ENCODE data around the gene SCAMP2. TPM values are rescaled to one million over a fixed set of nuclear protein-coding genes. Genes with fewer than 3 reads are reported as not detected.

SCAMP2 gene
- total and polyA plus RNA-seq, 10 of the 15 experiments (the other 5 are each of a cell fraction or from before 2014, with no cell fraction given): 10.9 to 158 (median 99.6) TPM

- H3K27ac ChIP-seq (ENCODE audit: control insufficient read depth, insufficient read depth): no peak overlapping the region
- H3K4me1 ChIP-seq (ENCODE audit: control insufficient read depth, insufficient read depth, low read length): no peaks in the 10 kb centered on the region
- in situ Hi-C loops (cut with MboI) (no loop called here), intact Hi-C loops (cut with micrococcal nuclease; ENCODE audit: unreplicated experiment) (no loop called here)
- ChIA-PET CTCF (interaction anchor here (1.4 to 6.3 kb wide), 4 partner anchors 29 to 194 kb away, joined by 4 to 53 read pairs (median 6); no protein-coding TSS in a partner anchor), SMC1A (ENCODE audit: uncharacterized antibody, unreplicated experiment) (interaction anchor here (1.0 to 1.9 kb wide), 4 partner anchors 29 to 194 kb away, joined by 3 to 6 read pairs (median 4); no protein-coding TSS in a partner anchor), POLR2A (interaction anchor here (0.6 kb wide), 1 partner anchor 129 kb away, joined by 4 read pairs; no protein-coding TSS in a partner anchor), RAD21 (ENCODE audit: unreplicated experiment) (interaction anchor here (1.3 kb wide), 1 partner anchor 73 kb away, joined by 6 read pairs; no protein-coding TSS in a partner anchor)
- H3K4me2 ChIP-seq (ENCODE audit: control insufficient read depth, insufficient read depth): no peak overlapping the region
- H3K9me3 ChIP-seq (replicated peaks; ENCODE audit: control insufficient read depth, insufficient read depth, low read length): no peaks in the 10 kb centered on the region
- WGBS (ENCODE audit: insufficient coverage, insufficient replicate concordance, low lambda C conversion rate, missing lambda C conversion rate): 57% methylated on average over 6 of the region's 6 CpGs
- no peak for ATAC-seq
- no peaks in the 10 kb centered on the region for H3K36me3 ChIP-seq (ENCODE audit: control insufficient read depth in 2 of 2, insufficient read depth in 2 of 2, low read length in 1 of 2)
- no peak for FAIRE-seq
- no peak overlapping the region for H3K4me3 ChIP-seq
- H4K20me1 ChIP-seq (ENCODE audit: control insufficient read depth, insufficient read depth): no peaks in the 10 kb centered on the region
- no peak for DNase-seq (ENCODE audit: low read depth, low spot score)
- BruUV-seq (replicated peaks): no TSS peak
- TF ChIP-seq HDGF (IDR thresholded peaks at IDR 0.05) (no peak), SIN3A (IDR thresholded peaks at IDR 0.05; ENCODE audit: low read depth, low read length) (no peak), CTCF (IDR thresholded peaks at IDR 0.05 in 2 of 3, conservative IDR thresholded peaks at IDR 0.05 in 1 of 3; ENCODE audit: control insufficient read depth in 2 of 3, extremely low read depth in 1 of 3, insufficient read depth in 1 of 3, low read depth in 3 of 3, low read length in 3 of 3) (no peak), RBBP5 (conservative IDR thresholded peaks at IDR 0.05) (no peak), BRCA1 (IDR thresholded peaks at IDR 0.05; ENCODE audit: low read depth, low read length) (no peak), TAF1 (IDR thresholded peaks at IDR 0.05; ENCODE audit: borderline replicate concordance, low read depth, low read length) (no peak), POLR2AphosphoS2 (IDR thresholded peaks at IDR 0.05; ENCODE audit: low read depth, low read length) (no peak), TCF12 (IDR thresholded peaks at IDR 0.05; ENCODE audit: low read depth, low read length) (no peak), NR2F1 (conservative IDR thresholded peaks at IDR 0.05) (no peak), ATF3 (IDR thresholded peaks at IDR 0.05; ENCODE audit: borderline replicate concordance, extremely low read depth, low read depth, low read length) (no peak), SMC3 (IDR thresholded peaks at IDR 0.05; ENCODE audit: borderline replicate concordance, low read length) (no peak), RELA (IDR thresholded peaks at IDR 0.05; ENCODE audit: borderline replicate concordance, partially characterized antibody) (no peak), SUPT20H (IDR thresholded peaks at IDR 0.05; ENCODE audit: borderline replicate concordance, control insufficient read depth, low read depth, low read length) (no peak), ZNF217 (IDR thresholded peaks at IDR 0.05) (no peak), RAD51 (IDR thresholded peaks at IDR 0.05) (no peak), IRF4 (IDR thresholded peaks at IDR 0.05; ENCODE audit: low read depth, low read length) (no peak), EZH2 (IDR thresholded peaks at IDR 0.05; ENCODE audit: borderline replicate concordance, control insufficient read depth, low read depth, low read length) (no peak), ZBTB11 (CRISPR knock-in tag; IDR thresholded peaks at IDR 0.05) (no peak), STAT3 (IDR thresholded peaks at IDR 0.05; ENCODE audit: low read depth, low read length) (no peak), NBN (IDR thresholded peaks at IDR 0.05) (no peak)
- H3K9ac ChIP-seq (ENCODE audit: control insufficient read depth, insufficient read depth, low read length): no peak overlapping the region
- peaks cover 0 to 16% of the 10 kb centered on the region in 2 experiments; a peak in 3 of 4 replicates for H3K27me3 ChIP-seq (replicated peaks in 1 of 2; ENCODE audit: control insufficient read depth in 2 of 2, insufficient read depth in 2 of 2, low read length in 1 of 2)
- no peak overlapping the region for H2AFZ ChIP-seq (ENCODE audit: control insufficient read depth, low read depth, low read length)
- no peaks in the 10 kb centered on the region for H3K79me2 ChIP-seq (ENCODE audit: control insufficient read depth, insufficient read depth, low read length)
Observed at GRCh38 chr15:74828835-74829234, 44.3 kb downstream of the SCAMP2 start.
